ENCODE measurements around the gene KRTAP4-5.
"Not testable (repeated sequence)": the region's sequence is repeated elsewhere in the genome, so short reads cannot be mapped to it uniquely, and the experiment has no call there.

KRTAP4-5 gene

DNA sequence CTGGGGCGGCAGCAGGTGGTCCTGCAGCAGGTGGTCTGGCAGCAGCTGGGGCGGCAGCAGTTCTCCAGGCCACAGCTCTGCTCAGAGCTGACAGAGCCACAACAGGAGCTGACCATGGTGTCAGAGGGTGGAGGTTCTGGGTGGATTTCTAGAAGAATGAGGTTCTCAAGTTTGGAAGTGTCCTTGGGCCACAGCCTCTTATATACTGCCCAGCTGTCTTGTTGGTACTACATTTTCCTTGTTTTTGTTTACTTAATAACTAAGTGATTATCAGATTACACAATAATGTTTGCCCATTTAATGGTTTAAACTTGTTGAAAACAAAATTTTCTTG, at the start of gene KRTAP4-5:
Gene KRTAP4-5 (minus strand): TSS at position 174 of the 334 bp plus-strand sequence. CDS start 58 bp downstream, at position 116.
- no peak for DNase-seq (ENCODE audit: low read depth)

DNA sequence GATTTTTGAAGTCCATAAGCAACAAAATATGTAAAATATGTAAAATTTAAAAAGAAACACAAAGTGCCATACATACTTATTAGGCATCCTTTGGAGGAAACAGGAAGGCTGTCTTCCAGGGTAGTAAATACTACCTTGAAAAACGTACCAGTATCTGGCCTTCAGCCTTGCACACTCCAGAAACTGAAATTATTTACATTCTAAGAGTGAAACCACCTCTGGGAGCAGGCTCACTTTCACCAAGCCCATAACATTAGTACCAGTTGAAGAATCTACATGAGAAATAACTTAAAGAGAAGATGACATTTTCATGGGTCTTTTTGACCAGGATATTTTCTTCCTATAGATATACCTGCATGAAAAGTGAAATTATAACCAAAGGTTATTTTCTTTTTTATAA, 46.4 kb upstream of the KRTAP4-5 start:
- DNase-seq (ENCODE audit: low read depth): no peak

DNA sequence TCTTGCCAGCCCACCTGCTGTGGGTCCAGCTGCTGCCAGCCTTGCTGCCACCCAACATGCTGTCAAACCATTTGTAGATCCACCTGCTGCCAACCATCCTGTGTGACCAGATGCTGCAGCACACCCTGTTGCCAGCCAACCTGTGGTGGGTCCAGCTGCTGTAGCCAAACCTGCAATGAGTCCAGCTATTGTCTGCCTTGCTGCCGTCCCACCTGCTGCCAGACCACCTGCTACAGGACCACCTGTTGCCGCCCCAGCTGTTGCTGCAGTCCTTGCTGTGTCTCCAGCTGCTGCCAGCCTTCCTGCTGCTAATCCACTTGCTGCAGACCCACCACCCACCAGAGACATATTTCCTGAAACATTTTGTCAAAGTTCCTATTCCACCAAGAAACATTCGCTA, 40.7 kb upstream of the KRTAP4-5 start:
- DNase-seq (ENCODE audit: low read depth): no peak

DNA sequence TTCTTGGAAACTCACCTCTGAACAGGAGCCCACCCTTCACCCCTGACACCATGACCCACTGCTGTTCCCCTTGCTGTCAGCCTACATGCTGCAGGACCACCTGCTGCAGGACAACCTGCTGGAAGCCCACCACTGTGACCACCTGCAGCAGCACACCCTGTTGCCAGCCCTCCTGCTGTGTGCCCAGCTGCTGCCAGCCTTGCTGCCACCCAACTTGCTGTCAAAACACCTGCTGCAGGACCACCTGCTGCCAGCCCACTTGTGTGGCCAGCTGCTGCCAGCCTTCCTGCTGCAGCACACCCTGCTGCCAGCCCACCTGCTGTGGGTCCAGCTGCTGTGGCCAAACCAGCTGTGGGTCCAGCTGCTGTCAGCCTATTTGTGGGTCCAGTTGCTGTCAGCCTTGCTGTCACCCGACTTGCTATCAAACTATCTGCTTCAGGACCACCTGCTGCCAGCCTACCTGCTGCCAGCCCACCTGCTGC, 40.3 kb upstream of the KRTAP4-5 start, which contains the start of gene KRTAP9-1:
Gene KRTAP9-1 (plus strand): TSS at position 51 of the 482 bp plus-strand sequence. CDS start 0 bp downstream, at position 51.
- not testable (repeated sequence) for DNase-seq (ENCODE audit: low read depth)

DNA sequence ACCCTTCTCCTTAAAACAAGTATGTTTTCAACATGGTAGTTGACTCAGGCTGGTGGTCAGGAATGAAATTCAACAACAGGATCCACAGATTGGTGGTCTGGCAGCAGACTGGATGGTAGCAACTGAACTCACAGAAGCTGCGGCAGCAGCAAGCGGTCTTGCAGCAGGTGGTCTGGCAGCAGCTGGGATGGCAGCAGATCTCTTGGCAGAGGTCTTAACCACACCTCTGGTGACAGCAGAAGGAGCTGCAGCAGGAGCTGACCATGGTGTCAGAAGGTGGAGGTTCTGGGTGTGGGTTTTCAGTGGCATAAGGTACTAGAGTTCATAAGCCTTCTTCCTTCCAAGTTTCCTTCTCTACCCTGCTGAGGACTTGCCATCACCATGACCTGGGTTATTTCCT, 37.2 kb upstream of the KRTAP4-5 start:
- no peak for DNase-seq (ENCODE audit: low read depth)

DNA sequence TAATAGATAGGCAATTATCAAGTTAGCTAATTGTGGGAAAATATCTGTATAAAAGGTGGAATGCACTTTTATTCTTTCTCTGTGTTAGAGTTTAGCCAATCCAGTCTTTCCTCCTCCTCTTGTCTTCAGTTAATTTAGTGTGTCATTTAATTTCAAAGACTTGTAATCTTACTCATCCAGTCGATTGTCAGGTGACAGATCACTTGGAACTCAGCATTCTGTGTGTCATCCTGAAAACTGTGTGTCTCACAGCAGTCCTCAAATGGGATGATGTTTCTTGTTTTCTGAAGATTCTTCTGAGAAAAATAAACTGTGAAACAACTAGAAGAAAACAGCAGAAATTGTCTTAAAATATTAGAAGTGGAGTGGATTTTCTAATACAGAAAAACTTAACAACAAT, 35.4 kb upstream of the KRTAP4-5 start:
- no peak for DNase-seq (ENCODE audit: low read depth)

DNA sequence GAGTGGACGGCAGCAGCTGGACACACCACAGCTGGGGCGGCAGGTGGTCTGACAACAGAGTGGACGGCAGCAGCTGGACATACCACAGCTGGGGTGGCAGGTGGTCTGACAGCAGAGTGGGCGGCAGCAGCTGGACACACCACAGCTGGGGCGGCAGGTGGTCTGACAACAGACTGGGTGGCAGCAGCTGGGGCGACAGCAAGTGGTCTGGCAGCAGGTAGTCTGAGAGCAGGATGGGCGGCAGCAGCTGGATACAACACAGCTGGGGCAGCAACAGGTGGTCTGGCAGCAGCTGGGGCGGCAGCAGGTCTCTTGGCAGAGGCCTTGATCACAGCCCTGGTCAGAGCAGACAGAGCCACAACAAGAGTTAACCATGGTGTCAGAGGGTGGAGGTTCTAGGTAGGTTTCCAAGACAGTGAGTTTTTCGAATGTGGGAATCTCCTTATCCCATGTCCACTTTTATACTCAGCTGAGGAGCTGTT, 34.9 kb upstream of the KRTAP4-5 start, which contains the start of gene KRTAP4-1:
Gene KRTAP4-1 (minus strand): TSS at position 432 of the 482 bp plus-strand sequence. CDS start 57 bp downstream, at position 375.
- no peak for DNase-seq (ENCODE audit: low read depth)

DNA sequence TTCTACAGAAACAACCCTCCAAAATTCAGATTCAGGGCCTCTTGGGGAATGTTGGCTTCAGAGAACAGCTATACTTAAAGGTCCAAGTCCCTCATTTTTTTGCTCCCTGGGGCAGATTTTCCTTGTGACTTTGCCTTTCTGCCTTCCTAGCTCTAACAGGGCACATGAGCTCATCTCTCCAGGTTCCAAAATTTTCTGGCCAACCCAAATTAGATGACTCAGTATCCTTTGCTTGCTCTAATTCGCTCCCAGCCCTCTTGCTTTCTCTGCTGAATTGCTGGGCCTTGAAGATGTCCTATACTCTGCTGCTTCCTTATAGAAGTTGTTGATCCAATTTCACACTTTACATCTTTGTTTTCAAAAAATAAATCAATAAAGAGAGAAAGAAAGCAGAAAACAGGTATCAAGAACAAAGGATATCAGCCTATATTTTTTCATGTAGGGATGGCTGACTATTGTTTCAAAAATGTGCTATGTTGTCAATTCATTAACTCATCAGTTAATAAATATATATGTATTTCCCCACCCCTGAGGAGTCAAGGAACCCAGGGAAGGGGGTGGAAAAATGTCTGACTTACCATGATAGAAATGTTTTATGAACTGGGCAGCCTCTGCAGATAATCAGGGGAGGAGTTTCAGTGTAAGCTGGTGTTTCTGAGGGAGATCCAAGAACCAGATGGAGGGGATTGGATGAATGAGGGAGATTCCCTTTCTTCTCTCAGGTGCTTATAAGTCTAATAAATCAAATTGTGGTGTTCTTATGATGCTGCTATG, 29.4 kb upstream of the KRTAP4-5 start:
- DNase-seq (ENCODE audit: low read depth): no peak

DNA sequence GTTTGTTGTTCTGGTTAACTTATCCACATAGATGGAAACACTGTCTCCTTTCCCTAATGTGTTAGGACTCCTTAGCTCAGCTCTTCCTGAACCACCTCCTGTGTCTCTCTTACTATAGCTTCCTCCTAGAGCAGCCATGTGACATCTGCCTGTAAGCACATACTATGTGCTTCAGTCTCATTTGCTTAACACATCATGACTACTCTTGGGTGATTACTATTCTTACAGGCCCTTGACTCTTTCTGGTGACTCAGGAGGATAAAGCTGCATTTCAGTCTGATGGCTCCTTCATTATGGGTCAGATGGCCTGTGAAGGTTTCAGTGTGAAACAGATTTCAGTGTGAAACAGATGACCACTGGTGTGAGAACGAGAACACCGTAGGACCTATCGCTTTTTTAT, 28.7 kb upstream of the KRTAP4-5 start:
- DNase-seq (ENCODE audit: low read depth): peak; percentile 55

DNA sequence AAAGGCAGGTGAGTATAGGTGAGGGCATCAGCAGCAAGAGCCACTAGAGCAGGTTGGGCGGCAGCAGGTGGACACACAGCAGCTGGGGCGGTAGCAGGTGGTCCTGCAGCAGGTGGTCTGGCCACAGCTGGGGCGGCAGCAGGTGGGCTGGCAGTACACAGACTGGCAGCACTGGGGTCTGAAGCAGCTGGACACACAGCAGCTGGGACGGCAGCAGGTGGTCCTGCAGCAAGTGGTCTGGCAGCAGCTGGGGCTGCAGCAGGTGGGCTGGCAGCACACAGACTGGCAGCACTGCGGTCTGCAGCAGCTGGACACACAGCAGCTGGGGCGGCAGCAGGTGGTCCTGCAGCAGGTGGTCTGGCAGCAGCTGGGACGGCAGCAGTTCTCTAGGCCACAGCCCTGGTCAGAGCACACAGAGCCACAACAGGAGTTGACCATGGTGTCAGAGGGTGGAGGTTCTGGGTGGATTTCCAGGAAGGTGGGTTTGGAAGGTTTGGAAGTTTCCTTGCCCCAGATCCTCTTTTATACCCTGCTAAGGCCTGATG, 28.2 kb upstream of the KRTAP4-5 start, which contains the start of gene KRTAP4-2:
Gene KRTAP4-2 (minus strand): TSS at position 495 of the 545 bp plus-strand sequence. CDS start 57 bp downstream, at position 438.
- DNase-seq (ENCODE audit: low read depth): no peak

DNA sequence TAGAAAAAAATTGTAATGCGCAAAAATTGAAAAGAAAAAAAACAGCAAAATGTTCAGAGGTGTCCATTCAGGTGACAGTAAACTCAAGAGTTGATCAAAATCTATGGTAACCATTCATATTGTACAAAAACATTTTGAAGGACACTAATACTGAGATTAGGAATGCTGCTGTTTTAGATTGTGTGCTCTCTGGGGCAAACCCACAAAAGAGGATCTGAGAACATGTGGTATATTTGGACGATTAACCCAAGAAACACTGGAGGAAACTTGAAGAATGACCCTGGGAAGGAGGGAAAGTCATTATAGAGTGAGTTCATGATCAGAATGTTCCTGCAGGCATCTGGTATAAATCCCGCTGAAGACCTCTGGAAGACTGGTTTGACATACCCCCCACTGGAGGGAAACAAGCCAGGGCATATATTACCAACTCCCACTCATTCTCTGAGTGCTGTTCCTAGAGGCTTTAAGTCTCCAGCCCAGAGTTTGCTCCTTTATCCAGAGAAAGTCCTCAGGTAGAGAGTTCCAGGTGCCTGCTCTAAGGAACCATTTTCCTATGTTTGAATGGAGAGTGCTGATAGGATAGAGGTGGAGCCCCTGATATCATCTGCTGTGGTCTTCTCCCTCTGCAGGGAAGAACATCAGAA, 27.2 kb upstream of the KRTAP4-5 start:
- DNase-seq (ENCODE audit: low read depth): no peak

DNA sequence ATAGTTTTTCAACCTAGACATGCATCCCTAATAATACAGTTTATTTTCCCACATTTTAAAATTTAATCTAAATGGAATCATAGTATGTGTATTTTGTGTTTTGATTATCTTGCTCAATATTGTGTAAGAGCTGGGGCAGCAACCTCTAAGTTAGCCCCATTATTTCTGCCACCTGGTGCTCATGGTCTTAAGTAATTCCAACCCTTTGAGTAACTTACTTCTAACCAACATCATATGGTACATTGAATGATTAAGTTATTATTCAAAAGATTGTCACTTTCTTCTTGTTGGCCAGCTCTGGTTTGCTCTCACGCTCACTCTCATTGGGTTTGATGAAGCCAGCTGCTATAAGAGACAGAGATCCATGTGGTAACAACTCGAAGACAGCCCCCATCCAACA, 22.3 kb upstream of the KRTAP4-5 start:
- DNase-seq (ENCODE audit: low read depth): no peak

DNA sequence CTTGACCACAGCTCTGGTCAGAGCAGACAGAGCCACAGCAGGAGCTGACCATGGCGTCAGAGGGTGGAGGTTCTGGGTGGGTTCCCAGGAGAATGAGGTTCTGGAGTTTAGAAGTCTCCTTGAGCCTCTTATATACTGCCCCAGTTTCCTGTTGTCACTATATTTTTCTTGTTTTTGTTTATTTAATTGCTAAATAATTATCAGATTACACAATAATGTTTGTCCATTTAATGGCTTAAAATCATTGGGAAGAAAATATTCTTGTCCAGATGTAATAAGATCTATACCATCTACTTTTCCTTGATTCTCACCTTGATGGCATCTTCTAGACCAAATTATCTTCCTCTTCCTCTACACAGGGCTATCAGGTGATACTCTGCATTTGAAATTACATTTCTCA, 18.5 kb upstream of the KRTAP4-5 start, which contains the start of gene KRTAP4-3:
Gene KRTAP4-3 (minus strand): TSS at position 101 of the 400 bp plus-strand sequence. CDS start 49 bp downstream, at position 52.
- DNase-seq (ENCODE audit: low read depth): no peak

DNA sequence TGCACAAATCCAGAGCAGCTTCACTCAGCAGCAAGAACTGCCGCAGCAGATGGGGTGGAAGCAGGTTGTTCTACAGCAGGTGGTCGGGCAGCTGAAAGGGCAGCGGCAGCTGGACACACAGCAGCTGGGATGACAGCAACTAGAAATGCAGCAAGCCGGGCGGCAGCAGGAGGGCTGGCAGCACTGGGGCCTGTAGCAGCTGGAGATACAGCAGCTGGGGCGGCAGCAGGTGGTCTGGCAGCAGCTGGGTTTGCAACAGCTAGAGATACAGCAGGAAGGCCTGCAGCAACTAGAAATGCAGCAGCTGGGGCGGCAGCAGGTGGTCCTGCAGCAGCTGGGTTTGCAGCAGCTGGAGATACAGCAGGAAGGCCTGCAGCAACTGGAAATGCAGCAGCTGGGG, 17.9 kb upstream of the KRTAP4-5 start:
- DNase-seq (ENCODE audit: low read depth): no peak

DNA sequence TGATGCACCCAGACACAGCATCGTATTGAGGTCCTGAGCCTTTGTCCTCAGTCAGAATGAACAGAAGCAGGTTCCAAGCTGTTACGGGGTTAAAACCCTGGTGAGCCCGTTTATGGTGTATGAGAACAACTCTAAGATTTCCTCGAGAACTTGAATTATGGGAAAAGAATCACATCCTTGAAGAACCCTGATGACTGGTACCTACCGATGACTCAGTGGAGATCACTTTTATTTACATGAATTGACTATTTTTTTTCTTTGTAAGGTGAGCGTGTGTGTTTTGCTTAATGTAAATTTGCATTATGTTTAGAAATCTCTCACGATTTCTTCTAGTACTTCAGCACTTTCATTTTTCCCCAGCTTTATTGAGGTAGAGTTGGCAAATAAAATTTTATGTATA, 14.2 kb upstream of the KRTAP4-5 start:
- peak; percentile 37 for DNase-seq (ENCODE audit: low read depth)

DNA sequence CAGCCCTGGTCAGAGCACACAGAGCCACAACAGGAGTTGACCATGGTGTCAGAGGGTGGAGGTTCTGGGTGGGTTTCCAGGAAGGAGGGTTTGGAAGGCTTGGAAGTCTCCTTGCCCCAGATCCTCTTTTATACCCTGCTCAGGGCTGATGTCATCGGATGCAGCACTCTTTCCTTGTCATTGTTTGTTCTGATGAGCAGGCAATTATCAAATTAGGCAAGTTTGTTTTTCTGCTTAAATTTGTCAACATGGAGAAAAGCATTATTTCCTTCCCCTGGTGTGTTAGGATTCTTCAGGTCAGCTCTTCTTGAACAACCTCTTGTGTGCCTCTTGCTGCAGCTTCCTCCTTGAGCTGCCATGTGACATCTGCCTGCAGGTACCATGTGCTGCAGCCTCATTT, 11.0 kb upstream of the KRTAP4-5 start, which contains the start of gene KRTAP4-4:
Gene KRTAP4-4 (minus strand): TSS at position 101 of the 400 bp plus-strand sequence. CDS start 57 bp downstream, at position 44.
- DNase-seq (ENCODE audit: low read depth): no peak

DNA sequence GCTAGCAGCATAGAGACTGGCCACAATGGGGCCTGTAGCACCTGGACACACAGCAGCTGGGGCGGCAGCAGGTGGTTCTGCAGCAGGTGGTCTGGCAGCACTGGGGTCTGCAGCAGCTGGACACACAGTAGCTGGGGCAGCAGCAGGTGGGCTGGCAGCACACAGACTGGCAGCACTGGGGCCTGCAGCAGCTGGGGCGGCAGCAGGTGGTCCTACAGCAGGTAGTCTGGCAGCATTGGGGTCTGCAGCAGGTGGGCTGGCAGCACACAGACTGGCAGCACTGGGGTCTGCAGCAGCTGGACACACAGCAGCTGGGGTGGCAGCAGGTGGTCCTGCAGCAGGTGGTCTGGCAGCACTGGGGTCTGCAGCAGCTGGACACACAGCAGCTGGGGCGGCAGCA, 10.6 kb upstream of the KRTAP4-5 start:
- not testable (repeated sequence) for DNase-seq (ENCODE audit: low read depth)

DNA sequence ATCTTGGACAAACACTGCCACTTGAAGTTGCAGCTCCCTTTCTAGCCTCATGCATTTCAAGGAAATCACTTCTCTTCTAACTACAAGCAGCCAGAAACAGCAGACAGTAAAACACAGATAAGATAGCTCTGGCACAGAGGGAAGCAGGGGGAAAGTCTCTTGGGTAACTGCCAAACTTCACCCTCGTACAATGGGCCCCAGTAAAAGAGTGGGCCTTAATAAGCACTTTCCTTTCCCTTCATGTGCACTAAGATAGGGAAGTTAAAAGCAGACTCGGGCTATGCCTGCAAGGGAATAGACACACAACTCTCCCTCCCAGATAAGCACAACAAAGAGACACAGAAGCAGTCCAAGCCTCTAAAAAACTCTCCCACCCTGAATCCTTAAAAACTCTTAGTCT, 4.2 kb upstream of the KRTAP4-5 start:
- no peak for DNase-seq (ENCODE audit: low read depth)

DNA sequence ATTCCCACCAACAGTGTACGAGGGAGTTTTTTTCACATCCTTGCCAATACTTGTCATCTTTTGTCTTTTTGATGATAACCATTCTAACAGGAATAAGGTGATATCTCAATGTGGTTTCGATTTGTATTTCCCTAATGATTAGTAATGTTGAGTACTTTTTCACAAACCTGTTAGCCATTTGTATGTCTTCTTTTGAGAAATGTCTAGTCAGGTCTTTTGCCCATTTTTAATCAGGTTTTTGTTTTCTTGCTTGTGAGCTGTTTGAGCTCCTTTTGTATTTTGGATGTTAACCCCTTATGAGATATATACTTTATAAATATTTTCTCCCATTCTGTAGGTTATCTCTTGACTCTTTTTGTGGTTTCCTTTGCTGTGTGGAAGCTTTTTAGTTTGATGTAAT, 1.9 kb upstream of the KRTAP4-5 start:
- DNase-seq (ENCODE audit: low read depth): no peak

DNA sequence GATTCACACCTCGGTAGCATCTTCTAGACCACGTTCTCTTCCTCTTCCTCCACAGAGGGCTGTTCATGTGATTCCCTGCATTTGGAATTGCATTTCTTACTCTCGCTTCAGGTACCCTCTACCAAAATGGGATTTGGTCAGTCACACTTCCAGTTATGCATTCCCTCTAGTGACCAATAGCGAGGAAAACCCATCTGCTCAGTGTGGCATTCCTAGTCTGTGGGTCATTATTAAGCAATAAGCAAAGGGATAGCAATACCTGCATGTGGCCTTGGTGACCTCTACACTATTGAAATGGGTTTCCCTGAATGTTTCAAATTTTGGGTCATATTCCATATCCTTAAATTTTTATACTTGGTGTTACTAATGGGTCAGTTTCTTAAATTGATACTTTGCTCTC, 401 bp upstream of the KRTAP4-5 start:
- DNase-seq (ENCODE audit: low read depth): no peak

DNA sequence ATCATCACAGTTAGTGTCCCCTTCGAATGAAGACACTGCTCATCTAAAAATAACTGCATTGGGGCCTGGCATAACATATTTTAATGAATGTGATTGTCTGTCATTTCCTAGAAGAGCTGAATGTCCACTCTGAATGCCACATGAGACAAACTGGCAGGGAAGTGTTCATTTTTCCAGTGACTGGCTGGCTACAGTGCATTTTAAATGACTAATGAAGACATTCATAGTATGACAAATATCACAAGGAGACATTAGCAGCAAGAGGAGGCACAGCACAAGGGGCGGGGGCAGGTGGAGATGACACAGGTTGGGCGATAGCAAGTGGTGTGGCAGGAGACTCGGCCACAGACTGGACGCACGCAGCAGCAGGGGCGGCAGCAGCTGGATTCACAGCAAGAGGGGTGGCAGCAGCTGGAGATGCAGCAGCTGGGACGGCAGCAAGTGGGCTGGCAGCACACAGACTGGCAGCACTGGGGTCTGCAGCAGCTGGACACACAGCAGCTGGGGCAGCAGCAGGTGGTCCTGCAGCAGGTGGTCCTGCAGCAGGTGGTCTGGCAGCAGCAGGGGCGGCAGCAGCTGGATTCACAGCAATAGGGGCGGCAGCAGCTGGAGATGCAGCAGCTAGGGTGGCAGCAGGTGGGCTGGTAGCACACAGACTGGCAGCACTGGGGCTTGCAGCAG, 514 bp downstream of the KRTAP4-5 start:
- not testable (repeated sequence) for DNase-seq (ENCODE audit: low read depth)
